ENCODE results near the gene RICTOR. TPM values are rescaled to one million over a fixed set of nuclear protein-coding genes. Genes with fewer than 3 reads are reported as not detected.

Gene RICTOR
- total RNA-seq, 1 experiment from 2014 or later = 28.1 TPM

DNA sequence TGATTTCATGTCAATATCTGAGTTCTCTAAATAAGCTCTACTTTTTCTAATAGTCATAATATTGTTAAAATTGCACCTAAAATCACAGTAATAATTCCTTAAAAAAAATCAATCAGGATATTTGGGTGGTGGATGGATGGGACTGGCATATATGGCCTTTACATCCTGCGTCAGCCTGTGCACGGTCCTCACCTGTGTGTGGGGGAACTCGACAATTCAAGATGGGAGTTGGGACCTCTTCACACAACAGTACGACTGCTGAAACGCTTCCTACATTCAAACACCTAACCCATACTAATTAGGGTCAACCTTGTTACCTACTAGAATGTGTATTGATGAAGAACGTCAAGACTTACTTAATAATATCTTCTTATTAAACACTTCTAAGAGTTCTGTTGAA, 137.9 kb downstream of the RICTOR start:
- DNase-seq (no peak), ATAC-seq (no peak)
- Histone ChIP-seq H3K27ac (ENCODE audit: low read length) (no peak overlapping the region), H3K27me3 (ENCODE audit: low read length) (no peaks in the 10 kb centered on the region), H2AFZ (ENCODE audit: low read length) (no peak overlapping the region), H3K9me3 (ENCODE audit: low read length) (no peaks in the 10 kb centered on the region), H3K4me3 (ENCODE audit: low read length) (no peak overlapping the region), H3K4me1 (ENCODE audit: insufficient read depth, low read length) (no peaks in the 10 kb centered on the region), H3K9me2 (replicated peaks; ENCODE audit: low read length) (no peaks in the 10 kb centered on the region), H3K9ac (ENCODE audit: low read length) (no peak overlapping the region), H3K36me3 (ENCODE audit: low read depth, low read length) (peaks cover 23% of the 10 kb centered on the region; the same call in 1 of the 2 replicates), H4K20me1 (ENCODE audit: low read length) (no peaks in the 10 kb centered on the region), H3K4me2 (ENCODE audit: low read length) (no peak overlapping the region), H3F3A (ENCODE audit: low read length, unreplicated experiment) (no peaks in the 10 kb centered on the region), H3K79me2 (ENCODE audit: low read length) (no peaks in the 10 kb centered on the region)
- ChIA-PET POLR2A (ENCODE audit: unreplicated experiment) (no interaction called here), CTCF (no interaction called here)
- TF ChIP-seq EZH2 (IDR thresholded peaks at IDR 0.05; ENCODE audit: low read length, unreplicated experiment) = no peak
- TF ChIP-seq, protein P1, sequence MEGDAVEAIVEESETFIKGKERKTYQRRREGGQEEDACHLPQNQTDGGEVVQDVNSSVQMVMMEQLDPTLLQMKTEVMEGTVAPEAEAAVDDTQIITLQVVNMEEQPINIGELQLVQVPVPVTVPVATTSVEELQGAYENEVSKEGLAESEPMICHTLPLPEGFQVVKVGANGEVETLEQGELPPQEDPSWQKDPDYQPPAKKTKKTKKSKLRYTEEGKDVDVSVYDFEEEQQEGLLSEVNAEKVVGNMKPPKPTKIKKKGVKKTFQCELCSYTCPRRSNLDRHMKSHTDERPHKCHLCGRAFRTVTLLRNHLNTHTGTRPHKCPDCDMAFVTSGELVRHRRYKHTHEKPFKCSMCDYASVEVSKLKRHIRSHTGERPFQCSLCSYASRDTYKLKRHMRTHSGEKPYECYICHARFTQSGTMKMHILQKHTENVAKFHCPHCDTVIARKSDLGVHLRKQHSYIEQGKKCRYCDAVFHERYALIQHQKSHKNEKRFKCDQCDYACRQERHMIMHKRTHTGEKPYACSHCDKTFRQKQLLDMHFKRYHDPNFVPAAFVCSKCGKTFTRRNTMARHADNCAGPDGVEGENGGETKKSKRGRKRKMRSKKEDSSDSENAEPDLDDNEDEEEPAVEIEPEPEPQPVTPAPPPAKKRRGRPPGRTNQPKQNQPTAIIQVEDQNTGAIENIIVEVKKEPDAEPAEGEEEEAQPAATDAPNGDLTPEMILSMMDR (conservative IDR thresholded peaks at IDR 0.05; ENCODE audit: low read depth, low read length) = no peak
- TF ChIP-seq EZH2phosphoT487 (IDR thresholded peaks at IDR 0.05; ENCODE audit: borderline replicate concordance, low read length) = no peak
- intact Hi-C loops (cut with micrococcal nuclease) = loop anchor here (5.0 kb wide), 1 partner anchor 36 kb away; no protein-coding TSS in a partner anchor
- no TSS peak for BruUV-seq (replicated peaks)

DNA sequence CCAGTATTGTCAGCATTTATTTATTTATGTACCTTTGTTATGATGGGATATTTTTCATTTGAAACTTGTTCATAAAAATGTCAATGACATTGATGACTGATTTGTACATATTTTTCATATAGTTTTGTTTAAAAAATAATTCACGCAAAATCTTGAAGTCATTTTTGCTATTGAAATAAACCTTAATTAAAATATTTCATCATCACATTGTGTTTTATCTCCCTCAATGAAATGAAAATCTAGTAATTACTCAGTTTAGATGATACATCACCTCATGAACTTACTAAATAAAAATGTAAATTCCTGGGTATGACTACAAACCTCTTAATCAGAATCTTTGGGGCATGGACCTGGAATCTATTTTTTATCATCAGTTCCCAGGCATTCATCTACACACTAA, 138.8 kb downstream of the RICTOR start:
- BruUV-seq (replicated peaks) = TSS peak; percentile 5
- no peak for DNase-seq
- TF ChIP-seq EZH2 (IDR thresholded peaks at IDR 0.05; ENCODE audit: low read length, unreplicated experiment) = no peak
- TF ChIP-seq, protein P1 (conservative IDR thresholded peaks at IDR 0.05; ENCODE audit: low read depth, low read length) = no peak
- TF ChIP-seq EZH2phosphoT487 (IDR thresholded peaks at IDR 0.05; ENCODE audit: borderline replicate concordance, low read length) = no peak
- H3K27me3 ChIP-seq (ENCODE audit: low read length) = no peaks in the 10 kb centered on the region
- no peaks in the 10 kb centered on the region for H3F3A ChIP-seq (ENCODE audit: low read length, unreplicated experiment)
- no peak for ATAC-seq
- no peaks in the 10 kb centered on the region for H3K4me1 ChIP-seq (ENCODE audit: insufficient read depth, low read length)
- no peaks in the 10 kb centered on the region for H3K9me2 ChIP-seq (replicated peaks; ENCODE audit: low read length)
- ChIA-PET POLR2A (ENCODE audit: unreplicated experiment) (no interaction called here), CTCF (no interaction called here)
- intact Hi-C loops (cut with micrococcal nuclease) = loop anchor here (5.0 kb wide), 1 partner anchor 37 kb away; no protein-coding TSS in a partner anchor
- H4K20me1 ChIP-seq (ENCODE audit: low read length) = no peaks in the 10 kb centered on the region
- H3K9me3 ChIP-seq (ENCODE audit: low read length) = no peaks in the 10 kb centered on the region
- H3K9ac ChIP-seq (ENCODE audit: low read length) = no peak overlapping the region
- no peak overlapping the region for H3K27ac ChIP-seq (ENCODE audit: low read length)
- no peaks in the 10 kb centered on the region for H3K79me2 ChIP-seq (ENCODE audit: low read length)
- no peak overlapping the region for H3K4me2 ChIP-seq (ENCODE audit: low read length)
- peaks cover 23% of the 10 kb centered on the region; the same call in 1 of the 2 replicates for H3K36me3 ChIP-seq (ENCODE audit: low read depth, low read length)
- H2AFZ ChIP-seq (ENCODE audit: low read length) = no peak overlapping the region
- H3K4me3 ChIP-seq (ENCODE audit: low read length) = no peak overlapping the region

DNA sequence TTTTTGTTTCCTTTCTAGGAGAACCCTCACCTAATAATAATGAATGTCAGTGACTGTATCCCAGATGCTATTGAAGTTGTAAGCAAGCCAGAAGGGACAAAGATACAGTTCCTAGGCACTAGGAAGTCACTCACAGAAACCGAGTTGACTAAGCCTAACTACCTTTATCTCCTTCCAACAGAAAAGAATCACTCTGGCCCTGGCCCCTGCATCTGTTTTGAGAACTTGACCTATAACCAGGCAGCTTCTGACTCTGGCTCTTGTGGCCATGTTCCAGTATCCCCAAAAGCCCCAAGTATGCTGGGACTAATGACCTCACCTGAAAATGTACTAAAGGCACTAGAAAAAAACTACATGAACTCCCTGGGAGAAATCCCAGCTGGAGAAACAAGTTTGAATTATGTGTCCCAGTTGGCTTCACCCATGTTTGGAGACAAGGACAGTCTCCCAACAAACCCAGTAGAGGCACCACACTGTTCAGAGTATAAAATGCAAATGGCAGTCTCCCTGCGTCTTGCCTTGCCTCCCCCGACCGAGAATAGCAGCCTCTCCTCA, 141.3 kb downstream of the RICTOR start:
- DNase-seq (no peak), ATAC-seq (peak; percentile 28; the same call in 1 of the 2 replicates)
- BruUV-seq (replicated peaks) = TSS peak; percentile 23
- no peaks in the 10 kb centered on the region for H3K4me1 ChIP-seq (ENCODE audit: insufficient read depth, low read length)
- no peak overlapping the region for H2AFZ ChIP-seq (ENCODE audit: low read length)
- H3K4me3 ChIP-seq (ENCODE audit: low read length) = no peak overlapping the region
- H3K27ac ChIP-seq (ENCODE audit: low read length) = no peak overlapping the region
- H3K36me3 ChIP-seq (ENCODE audit: low read depth, low read length) = peaks cover 19% of the 10 kb centered on the region; the same call in 1 of the 2 replicates
- intact Hi-C loops (cut with micrococcal nuclease) = no loop called here
- no peaks in the 10 kb centered on the region for H4K20me1 ChIP-seq (ENCODE audit: low read length)
- no peak overlapping the region for H3K4me2 ChIP-seq (ENCODE audit: low read length)
- no peaks in the 10 kb centered on the region for H3K79me2 ChIP-seq (ENCODE audit: low read length)
- no peaks in the 10 kb centered on the region for H3K27me3 ChIP-seq (ENCODE audit: low read length)
- POLR2A ChIA-PET (ENCODE audit: unreplicated experiment) = interaction anchor here (0.6 kb wide), 1 partner anchor 519 kb away, joined by 5 read pairs; no protein-coding TSS in a partner anchor
- H3K9me3 ChIP-seq (ENCODE audit: low read length) = no peaks in the 10 kb centered on the region
- H3K9me2 ChIP-seq (replicated peaks; ENCODE audit: low read length) = no peaks in the 10 kb centered on the region
- no peak overlapping the region for H3K9ac ChIP-seq (ENCODE audit: low read length)
- CTCF ChIA-PET = no interaction called here
- no peaks in the 10 kb centered on the region for H3F3A ChIP-seq (ENCODE audit: low read length, unreplicated experiment)
- TF ChIP-seq EZH2 (IDR thresholded peaks at IDR 0.05; ENCODE audit: low read length, unreplicated experiment) (no peak), EZH2phosphoT487 (IDR thresholded peaks at IDR 0.05; ENCODE audit: borderline replicate concordance, low read length) (no peak)
- TF ChIP-seq, protein P1 (conservative IDR thresholded peaks at IDR 0.05; ENCODE audit: low read depth, low read length) = no peak

All from PC-3 (cell line).